ENCODE data around the gene PARVG. TPM values are rescaled to one million over a fixed set of nuclear protein-coding genes. Genes with fewer than 3 reads are reported as not detected.

Gene PARVG
- total and polyA plus RNA-seq, 2 experiments from 2014 or later, result not detected

DNA sequence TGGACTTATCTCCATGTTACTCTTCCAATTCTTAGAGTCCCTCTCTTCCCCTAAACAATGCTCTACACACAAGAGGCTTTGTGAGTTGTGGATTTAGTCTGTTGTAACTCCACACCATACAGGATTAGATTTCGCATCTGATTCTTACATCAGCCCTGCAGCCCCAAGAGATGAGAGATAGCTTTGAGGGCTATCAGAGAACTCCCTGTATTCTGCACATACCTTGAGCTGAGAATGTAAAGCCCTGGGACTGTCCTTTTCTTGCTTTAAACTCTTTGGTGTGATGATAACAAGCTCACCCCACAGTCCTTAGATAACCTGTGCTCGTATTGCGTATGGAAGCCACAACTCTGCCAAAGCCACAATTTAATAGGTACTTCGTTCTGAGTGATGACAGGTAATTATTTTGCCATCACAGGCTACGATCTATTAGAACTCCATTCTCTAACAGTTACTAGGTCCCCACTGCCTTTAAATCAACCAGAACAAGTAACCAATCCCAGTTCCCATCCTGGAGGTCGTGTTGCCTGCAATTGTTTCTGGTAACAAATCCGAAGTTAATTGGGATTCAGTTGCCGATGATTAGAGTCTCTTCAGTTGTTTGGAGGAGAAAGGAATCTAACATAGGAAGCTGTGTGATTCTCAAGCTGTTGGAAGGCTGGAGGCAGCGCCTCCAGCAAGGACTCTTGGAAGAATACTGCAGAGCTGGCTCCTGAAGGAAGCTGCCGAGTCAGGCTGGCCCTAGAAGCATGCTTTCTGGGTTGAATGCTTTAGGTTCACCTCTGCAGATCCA, 1.3 kb upstream of the PARVG start:
- Histone ChIP-seq H3K79me2 (ENCODE audit: insufficient read depth) (no peaks in the 10 kb centered on the region), H3K36me3 (ENCODE audit: low read depth) (no peaks in the 10 kb centered on the region), H3K27me3 (replicated peaks; ENCODE audit: insufficient read depth) (peaks cover 14% of the 10 kb centered on the region), H2AFZ (no peak overlapping the region), H3K9me3 (ENCODE audit: low read depth) (no peaks in the 10 kb centered on the region), H3K27ac (no peak overlapping the region), H3K4me1 (ENCODE audit: insufficient read depth) (no peaks in the 10 kb centered on the region), H4K20me1 (ENCODE audit: insufficient read depth) (no peaks in the 10 kb centered on the region), H3F3A (ENCODE audit: insufficient read depth) (0 out of 2 replicates have a peak, but pooled peaks cover 8% of the 10 kb centered on the region), H3K4me3 (no peak overlapping the region), H3K9ac (no peak overlapping the region), H3K4me2 (ENCODE audit: unreplicated experiment) (no peak overlapping the region), H3K9me2 (ENCODE audit: insufficient read depth) (no peaks in the 10 kb centered on the region)
- in situ Hi-C loops (cut with MboI), result no loop called here
- no peak for DNase-seq
- TF ChIP-seq EZH2 (IDR thresholded peaks at IDR 0.05; ENCODE audit: insufficient read depth, poor library complexity, severe bottlenecking), result no peak
- TF ChIP-seq EZH2phosphoT487 (IDR thresholded peaks at IDR 0.05; ENCODE audit: insufficient read depth, low read depth), result no peak
- 43 to 48% methylated on average over 10 of the region's 10 CpGs for WGBS, 2 experiments (ENCODE audit: low coverage in 1 of 2, low lambda C conversion rate in 2 of 2, missing lambda C conversion rate in 2 of 2)

DNA sequence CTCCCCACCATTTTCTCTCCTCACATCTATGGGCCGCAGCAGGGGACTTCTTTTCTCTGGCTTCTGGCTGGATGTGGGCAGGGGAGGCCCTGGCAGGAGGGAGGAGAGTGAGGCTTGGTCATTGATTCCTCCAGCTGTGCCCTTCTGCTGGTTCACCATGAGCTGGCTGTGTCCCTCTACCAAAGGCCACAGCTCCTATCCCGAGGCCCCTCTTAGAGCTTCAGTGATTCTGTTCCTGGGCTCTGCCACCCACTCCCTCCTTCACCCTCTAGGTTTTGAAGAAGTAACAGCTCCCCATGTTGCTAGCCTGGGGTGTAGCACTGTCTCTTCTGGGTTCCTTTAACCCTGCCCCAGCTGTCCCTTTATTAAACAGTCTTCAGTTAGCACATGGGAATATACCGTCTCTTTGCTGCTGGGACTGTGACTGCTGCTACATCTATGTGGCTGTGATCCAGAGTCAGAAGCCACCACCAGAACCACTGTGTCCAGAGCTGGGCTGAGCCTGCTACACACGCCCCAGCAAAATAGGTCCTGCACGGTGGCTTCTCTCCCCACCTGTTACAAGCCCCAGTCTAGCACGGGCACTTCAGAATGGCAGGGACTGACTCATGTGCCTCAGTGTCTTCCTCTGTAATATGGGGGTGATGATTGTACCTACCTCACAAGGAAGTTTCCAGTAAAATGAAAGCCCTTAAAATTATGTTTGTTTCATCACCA, 578 bp upstream of the PARVG start:
- H3K9ac ChIP-seq, result no peak overlapping the region
- H3K9me3 ChIP-seq (ENCODE audit: low read depth), result no peaks in the 10 kb centered on the region
- H3K4me3 ChIP-seq, result no peak overlapping the region
- H3K4me1 ChIP-seq (ENCODE audit: insufficient read depth), result no peaks in the 10 kb centered on the region
- peaks cover 14% of the 10 kb centered on the region for H3K27me3 ChIP-seq (replicated peaks; ENCODE audit: insufficient read depth)
- no peak overlapping the region for H3K4me2 ChIP-seq (ENCODE audit: unreplicated experiment)
- no peak for TF ChIP-seq EZH2phosphoT487 (IDR thresholded peaks at IDR 0.05; ENCODE audit: insufficient read depth, low read depth)
- no peak for TF ChIP-seq EZH2 (IDR thresholded peaks at IDR 0.05; ENCODE audit: insufficient read depth, poor library complexity, severe bottlenecking)
- H3K36me3 ChIP-seq (ENCODE audit: low read depth), result no peaks in the 10 kb centered on the region
- 0 out of 2 replicates have a peak, but pooled peaks cover 8% of the 10 kb centered on the region for H3F3A ChIP-seq (ENCODE audit: insufficient read depth)
- H2AFZ ChIP-seq, result no peak overlapping the region
- in situ Hi-C loops (cut with MboI), result no loop called here
- no peak for DNase-seq
- H3K9me2 ChIP-seq (ENCODE audit: insufficient read depth), result no peaks in the 10 kb centered on the region
- H4K20me1 ChIP-seq (ENCODE audit: insufficient read depth), result no peaks in the 10 kb centered on the region
- WGBS, 2 experiments (ENCODE audit: low coverage in 1 of 2, low lambda C conversion rate in 2 of 2, missing lambda C conversion rate in 2 of 2), result 90 to 91% methylated on average over 6 of the region's 6 CpGs
- H3K27ac ChIP-seq, result no peak overlapping the region
- no peaks in the 10 kb centered on the region for H3K79me2 ChIP-seq (ENCODE audit: insufficient read depth)

DNA sequence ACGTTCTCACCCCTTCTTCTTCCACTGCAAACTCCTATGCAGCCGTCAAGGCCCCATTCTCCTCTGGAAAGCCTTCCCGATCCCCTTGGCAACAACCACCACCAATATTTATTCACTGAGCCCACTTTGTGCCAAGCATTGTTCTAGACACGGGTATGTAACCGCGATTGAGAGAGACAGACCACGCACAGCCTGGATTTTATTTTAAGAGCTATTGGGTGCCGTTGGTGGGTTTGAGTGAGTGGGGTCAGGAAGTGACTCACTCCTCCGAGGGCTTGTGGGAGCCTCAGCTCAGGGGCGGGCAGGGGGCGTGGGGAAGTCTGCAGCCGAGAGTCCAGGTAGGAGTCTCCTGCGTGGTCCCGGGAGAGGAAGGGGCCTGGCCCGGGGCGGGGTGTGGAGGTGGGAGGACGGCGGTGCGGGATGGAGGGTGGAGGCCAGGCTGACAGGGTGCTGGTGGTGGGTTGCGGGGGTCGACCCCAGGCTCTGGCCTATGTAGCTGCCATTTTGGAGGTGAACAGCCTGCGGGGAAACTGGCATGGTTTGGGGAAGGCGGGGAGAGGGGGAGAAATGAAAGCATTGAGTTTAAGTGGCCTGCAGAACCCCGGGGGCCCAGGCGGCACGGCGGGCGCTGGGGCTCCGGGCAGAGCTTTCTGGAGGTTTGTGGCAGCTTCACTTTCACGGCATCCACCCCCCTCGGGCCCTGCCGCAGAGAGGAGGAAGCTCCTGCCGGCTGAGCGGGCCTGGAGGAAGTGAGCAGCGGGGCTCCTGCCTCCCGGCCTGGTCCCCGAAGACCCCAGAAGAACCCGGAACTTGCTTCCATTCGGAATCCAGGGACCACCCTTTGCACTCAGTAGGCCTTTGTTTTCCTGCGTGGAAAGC, 547 bp downstream of the PARVG start:
- Histone ChIP-seq H3K27ac (no peak overlapping the region), H3K36me3 (ENCODE audit: low read depth) (no peaks in the 10 kb centered on the region), H3K27me3 (replicated peaks; ENCODE audit: insufficient read depth) (peaks cover 14% of the 10 kb centered on the region), H3K4me3 (no peak overlapping the region), H3K9ac (no peak overlapping the region), H3K4me1 (ENCODE audit: insufficient read depth) (no peaks in the 10 kb centered on the region), H3K4me2 (ENCODE audit: unreplicated experiment) (no peak overlapping the region), H3K9me2 (ENCODE audit: insufficient read depth) (no peaks in the 10 kb centered on the region), H3K79me2 (ENCODE audit: insufficient read depth) (no peaks in the 10 kb centered on the region), H3F3A (ENCODE audit: insufficient read depth) (0 out of 2 replicates have a peak, but pooled peaks cover 8% of the 10 kb centered on the region), H3K9me3 (ENCODE audit: low read depth) (no peaks in the 10 kb centered on the region), H4K20me1 (ENCODE audit: insufficient read depth) (no peaks in the 10 kb centered on the region), H2AFZ (no peak overlapping the region)
- in situ Hi-C loops (cut with MboI), result no loop called here
- TF ChIP-seq EZH2 (IDR thresholded peaks at IDR 0.05; ENCODE audit: insufficient read depth, poor library complexity, severe bottlenecking) (no peak), EZH2phosphoT487 (IDR thresholded peaks at IDR 0.05; ENCODE audit: insufficient read depth, low read depth) (no peak)
- DNase-seq, result no peak
- WGBS, 2 experiments (ENCODE audit: low coverage in 1 of 2, low lambda C conversion rate in 2 of 2, missing lambda C conversion rate in 2 of 2), result 69 to 70% methylated on average over 25 to 40 of the region's 40 CpGs

All from GM23248 (cell line).